Prostate gland (tissue), 2 donors: ENCODE results near the gene SLC17A9. TPM values are rescaled to one million over a fixed set of nuclear protein-coding genes. Genes with fewer than 3 reads are reported as not detected.

Experiments used
- DNase-seq: peaks from one replicate; pipeline ENCODE4 v3.0.0-alpha.2; 2019; ENCODE audit warnings: low spot score
- H3K27ac ChIP-seq, 2 donors: fragments of 200-600 bp; sonication (generic); 2 replicates each; pipeline ENCODE4 v1.5.1; 2017 to 2019
- H3K27me3 ChIP-seq: fragments of 200-600 bp; sonication (generic); replicated peaks from 2 replicates; pipeline ENCODE4 v1.5.1; 2019; ENCODE audit not compliant: insufficient read depth
- H3K36me3 ChIP-seq, 2 donors: fragments of 200-600 bp; sonication (generic); 1 replicate in 1 of 2; 2 replicates in 1 of 2; pipeline versions ENCODE4 v1.5.1 to v1.8.1; 2017 to 2019
- H3K4me1 ChIP-seq: fragments of 200-600 bp; sonication (generic); replicated peaks from 2 replicates; pipeline ENCODE4 v1.5.1; 2019
- H3K4me3 ChIP-seq, 2 donors: fragments of 200-600 bp; sonication (generic); 2 replicates each; pipeline ENCODE4 v1.5.1; 2017 to 2019
- H3K9me3 ChIP-seq: fragments of 200-600 bp; sonication (generic); 2 replicates; pipeline ENCODE4 v1.5.1; 2017
- POLR2A ChIP-seq: fragments of 450-650 bp; IDR thresholded peaks from one replicate; pipeline ENCODE4 v1.6.1; 2016; ENCODE audit warnings: antibody characterized with exemption, mild to moderate bottlenecking
- POLR2AphosphoS5 ChIP-seq: sonication (generic); formaldehyde crosslinking; IDR thresholded peaks from one replicate; pipeline ENCODE4 v1.6.1; 2017; ENCODE audit warnings: antibody characterized with exemption
- WGBS: methylation state at CpG from one replicate; pipeline ENCODE4 v1.1.5; 2018; 5-methylcytosine and 5-hydroxymethylcytosine counted together
- intact Hi-C: fragments of 100-400 bp; cut with DNase I; formaldehyde crosslinking; loops from one replicate; pipeline ENCODE4 v1.14.2; 2022
- total RNA-seq, 2 donors: library from RNA; depleted of rRNA; stranded (reverse); fragments of >200 nt; gene quantifications; one replicate each; pipeline ENCODE4 v1.1.0, GENCODE V29; 2016
- TF ChIP-seq, protein P1 (sequence below), 4 experiments: fragments of 200-600 bp in 2 of 4; fragments of 450-650 bp in 2 of 4; sonication (generic) in 2 of 4; IDR thresholded peaks; 1 replicate in 3 of 4; 2 replicates in 1 of 4; pipeline ENCODE4 v1.5.1; 2016 to 2019; ENCODE audit warnings: antibody characterized with exemption in 4 of 4, mild to moderate bottlenecking in 2 of 4, moderate library complexity in 2 of 4

SLC17A9 gene
- total RNA-seq, 2 donors from 2014 or later = 0.41 to 3.5 TPM

DNA sequence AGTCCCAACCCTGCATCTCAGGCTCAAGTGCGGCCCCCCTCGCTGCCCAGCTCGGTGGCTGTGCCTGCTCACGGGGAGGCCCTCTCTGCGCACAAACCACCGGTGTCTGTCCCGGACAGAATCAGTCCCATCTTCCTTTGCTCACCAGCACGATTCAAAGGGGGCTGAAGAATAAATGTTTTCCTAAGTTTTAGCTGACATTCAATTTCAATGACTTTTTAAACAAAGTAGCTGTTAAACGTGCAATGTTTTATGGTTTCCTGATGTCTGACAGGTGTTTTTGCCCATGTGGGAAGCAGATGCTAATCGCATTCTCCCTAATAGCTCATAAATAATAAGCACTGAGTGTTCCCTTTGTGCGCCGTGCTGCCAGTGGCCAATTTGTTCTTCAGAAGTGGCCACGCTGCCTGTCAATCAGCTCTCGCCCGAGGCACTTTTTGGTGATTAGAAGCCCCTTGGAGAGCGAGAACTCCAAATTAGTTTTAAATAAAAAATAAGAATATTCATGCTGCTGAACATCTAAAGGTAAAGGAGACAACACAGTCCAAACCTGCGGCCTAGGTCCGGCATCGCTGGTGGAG is 28.0 kb downstream of the SLC17A9 start:
- no peak overlapping the region for H3K27ac ChIP-seq
- 11% methylated on average over 19 of the region's 19 CpGs for WGBS
- H3K4me3 ChIP-seq = no peak overlapping the region
- TF ChIP-seq, protein P1, sequence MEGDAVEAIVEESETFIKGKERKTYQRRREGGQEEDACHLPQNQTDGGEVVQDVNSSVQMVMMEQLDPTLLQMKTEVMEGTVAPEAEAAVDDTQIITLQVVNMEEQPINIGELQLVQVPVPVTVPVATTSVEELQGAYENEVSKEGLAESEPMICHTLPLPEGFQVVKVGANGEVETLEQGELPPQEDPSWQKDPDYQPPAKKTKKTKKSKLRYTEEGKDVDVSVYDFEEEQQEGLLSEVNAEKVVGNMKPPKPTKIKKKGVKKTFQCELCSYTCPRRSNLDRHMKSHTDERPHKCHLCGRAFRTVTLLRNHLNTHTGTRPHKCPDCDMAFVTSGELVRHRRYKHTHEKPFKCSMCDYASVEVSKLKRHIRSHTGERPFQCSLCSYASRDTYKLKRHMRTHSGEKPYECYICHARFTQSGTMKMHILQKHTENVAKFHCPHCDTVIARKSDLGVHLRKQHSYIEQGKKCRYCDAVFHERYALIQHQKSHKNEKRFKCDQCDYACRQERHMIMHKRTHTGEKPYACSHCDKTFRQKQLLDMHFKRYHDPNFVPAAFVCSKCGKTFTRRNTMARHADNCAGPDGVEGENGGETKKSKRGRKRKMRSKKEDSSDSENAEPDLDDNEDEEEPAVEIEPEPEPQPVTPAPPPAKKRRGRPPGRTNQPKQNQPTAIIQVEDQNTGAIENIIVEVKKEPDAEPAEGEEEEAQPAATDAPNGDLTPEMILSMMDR (IDR thresholded peaks at IDR 0.05) = no peak
- no peak for TF ChIP-seq POLR2A
- no peak for TF ChIP-seq POLR2AphosphoS5
- H3K4me1 ChIP-seq = no peaks in the 10 kb centered on the region
- no peaks in the 10 kb centered on the region for H3K9me3 ChIP-seq
- H3K27me3 ChIP-seq = peaks cover 34% of the 10 kb centered on the region
- intact Hi-C loops = no loop called here
- DNase-seq = no peak
- no peaks in the 10 kb centered on the region for H3K36me3 ChIP-seq

DNA sequence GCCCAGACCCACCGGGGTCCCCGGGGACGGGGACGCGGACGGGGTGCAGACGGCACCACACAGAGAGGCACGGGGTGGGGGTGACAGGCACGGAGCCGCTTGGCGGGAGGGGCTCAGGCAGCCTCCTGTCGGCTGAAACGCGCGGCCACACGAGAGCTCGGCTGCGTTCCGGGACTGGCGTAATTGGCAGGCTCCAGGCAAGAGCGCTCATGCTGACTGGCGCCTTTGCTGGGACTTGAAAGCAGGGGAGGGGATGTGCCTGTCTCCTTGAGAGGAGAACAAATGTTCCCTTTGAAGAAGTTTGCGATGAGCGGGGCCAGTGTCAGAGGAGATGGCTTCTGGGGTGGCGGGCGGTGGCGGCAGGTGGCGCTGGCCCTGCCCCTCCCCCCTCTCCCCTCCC is 28.5 kb downstream of the SLC17A9 start:
- TF ChIP-seq POLR2AphosphoS5 = no peak
- no peak for TF ChIP-seq POLR2A
- TF ChIP-seq, protein P1 (IDR thresholded peaks at IDR 0.05) = no peak
- no peak for DNase-seq
- no peak overlapping the region for H3K27ac ChIP-seq
- WGBS = 5% methylated on average over 28 of the region's 28 CpGs
- no peaks in the 10 kb centered on the region for H3K36me3 ChIP-seq
- H3K9me3 ChIP-seq = no peaks in the 10 kb centered on the region
- H3K4me1 ChIP-seq = no peaks in the 10 kb centered on the region
- intact Hi-C loops = no loop called here
- H3K4me3 ChIP-seq = no peak overlapping the region
- peaks cover 34% of the 10 kb centered on the region for H3K27me3 ChIP-seq

DNA sequence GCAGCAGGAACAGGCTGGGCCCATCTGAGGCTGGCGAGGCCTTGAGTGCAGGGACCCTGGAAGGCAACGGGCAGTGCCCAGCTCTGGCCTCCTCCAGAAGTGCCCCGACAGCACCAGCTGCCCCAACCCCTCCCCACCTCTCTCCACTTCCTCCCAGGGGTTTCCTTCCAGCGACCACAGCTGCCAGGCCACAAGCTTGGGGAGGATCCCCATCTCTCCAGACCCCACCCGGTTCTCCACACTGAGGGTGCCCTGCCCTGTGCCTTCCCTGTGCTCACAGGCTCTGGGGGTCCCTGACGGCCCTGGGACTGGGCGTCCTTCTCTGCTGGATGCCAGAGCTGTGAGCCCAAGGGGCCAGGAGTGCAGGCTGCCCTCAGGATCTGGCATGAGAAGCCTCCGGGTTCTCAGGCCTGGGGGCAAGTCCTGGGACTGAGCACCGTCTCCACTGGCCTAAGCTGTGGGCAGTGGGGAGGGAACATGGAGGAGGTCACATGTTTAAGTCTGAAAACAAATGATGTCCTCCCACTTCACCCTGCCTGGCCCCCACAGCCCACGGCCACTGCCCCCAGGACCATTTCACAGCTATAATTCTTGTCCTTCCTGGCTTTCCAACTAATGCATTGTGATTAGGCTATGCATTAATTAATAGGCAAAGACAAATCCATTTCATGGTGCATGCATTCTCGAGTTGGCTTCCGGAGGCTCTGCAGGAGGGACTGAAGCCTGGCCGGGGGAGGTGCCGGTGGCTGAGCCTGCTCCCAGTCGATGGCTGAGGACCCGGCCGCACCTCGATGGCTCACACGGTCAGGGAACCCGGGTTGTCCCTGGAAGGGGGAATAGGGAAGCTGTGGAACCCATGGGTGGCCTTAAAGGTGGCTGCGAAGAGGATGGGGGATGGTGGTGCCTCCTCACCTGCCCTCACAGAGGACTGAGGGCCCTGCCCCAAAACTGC is 29.9 kb downstream of the SLC17A9 start:
- DNase-seq = no peak
- no peak overlapping the region for H3K27ac ChIP-seq
- H3K36me3 ChIP-seq = no peaks in the 10 kb centered on the region
- peaks cover 29% of the 10 kb centered on the region for H3K27me3 ChIP-seq
- no peaks in the 10 kb centered on the region for H3K4me1 ChIP-seq
- H3K4me3 ChIP-seq = no peak overlapping the region
- H3K9me3 ChIP-seq = no peaks in the 10 kb centered on the region
- intact Hi-C loops = no loop called here
- TF ChIP-seq POLR2A (no peak), POLR2AphosphoS5 (no peak)
- TF ChIP-seq, protein P1 (IDR thresholded peaks at IDR 0.05) = no peak
- 75% methylated on average over 19 of the region's 21 CpGs for WGBS

DNA sequence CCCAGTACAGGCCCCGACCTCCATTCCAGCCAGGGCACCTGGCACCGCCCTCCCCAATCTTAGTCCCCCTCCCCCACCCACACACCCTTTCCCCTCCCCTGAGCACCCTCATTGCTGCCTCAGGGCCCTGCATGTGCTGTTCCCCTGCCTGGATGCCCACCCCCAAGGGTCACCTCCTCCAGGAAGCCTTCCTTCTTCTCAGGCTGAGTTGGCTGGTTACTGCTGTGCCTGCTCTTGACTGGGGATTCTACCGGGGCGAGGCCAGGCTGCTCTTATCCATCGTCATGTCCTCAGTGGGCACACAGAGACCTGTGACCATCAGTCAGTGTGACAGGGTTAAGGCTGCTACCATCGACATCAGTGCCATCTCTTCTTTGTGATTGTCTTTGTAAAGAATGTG is 30.7 kb downstream of the SLC17A9 start:
- H3K27me3 ChIP-seq = peaks cover 22% of the 10 kb centered on the region
- H3K9me3 ChIP-seq = no peaks in the 10 kb centered on the region
- TF ChIP-seq POLR2AphosphoS5 (no peak), POLR2A (no peak)
- TF ChIP-seq, protein P1 (IDR thresholded peaks at IDR 0.05) = no peak
- intact Hi-C loops = no loop called here
- H3K36me3 ChIP-seq = no peaks in the 10 kb centered on the region
- no peak overlapping the region for H3K4me3 ChIP-seq
- DNase-seq = no peak
- WGBS = 84% methylated on average over 6 of the region's 6 CpGs
- no peaks in the 10 kb centered on the region for H3K4me1 ChIP-seq
- no peak overlapping the region for H3K27ac ChIP-seq
